ENCODE results near the gene RBFOX2. TPM values are rescaled to one million over a fixed set of nuclear protein-coding genes. Genes with fewer than 3 reads are reported as not detected.

Gene RBFOX2
- total RNA-seq, 2 donors from 2014 or later = 104 to 120 TPM

GRCh38 chr22:35921777-35922176 lies 106.8 kb downstream of the RBFOX2 start:
- no peaks in the 10 kb centered on the region for H3K4me1 ChIP-seq (ENCODE audit: control insufficient read depth, insufficient read depth, low read length)
- H3K36me3 Mint-ChIP-seq (ENCODE audit: low read depth) = no peaks in the 10 kb centered on the region
- TF ChIP-seq CTCF (conservative IDR thresholded peaks at IDR 0.05) = peak; percentile 75
- H3K27ac ChIP-seq (ENCODE audit: low read depth, low read length) = no peak overlapping the region
- no peak overlapping the region for H3K9ac ChIP-seq (ENCODE audit: extremely low read depth, low read length, poor library complexity, severe bottlenecking)
- DNase-seq = peak; percentile 88
- no peaks in the 10 kb centered on the region for H3K9me3 Mint-ChIP-seq
- H3K4me1 Mint-ChIP-seq = peaks cover 25% of the 10 kb centered on the region
- no peaks in the 10 kb centered on the region for H3K36me3 ChIP-seq (ENCODE audit: control insufficient read depth, insufficient read depth, low read length)
- no peak overlapping the region for H3K4me3 Mint-ChIP-seq
- H3K4me3 ChIP-seq (ENCODE audit: low read length) = no peak overlapping the region
- H3K9me3 ChIP-seq (ENCODE audit: control insufficient read depth, low read length) = no peaks in the 10 kb centered on the region
- H3K27me3 ChIP-seq (ENCODE audit: control insufficient read depth, insufficient read depth, low read length, poor library complexity, severe bottlenecking) = no peaks in the 10 kb centered on the region
- H3K27ac Mint-ChIP-seq = no peak overlapping the region
- no peaks in the 10 kb centered on the region for H3K27me3 Mint-ChIP-seq (ENCODE audit: insufficient read depth)

GRCh38 chr22:35921044-35921443 lies 107.6 kb downstream of the RBFOX2 start:
- no peaks in the 10 kb centered on the region for H3K27me3 ChIP-seq (ENCODE audit: control insufficient read depth, insufficient read depth, low read length, poor library complexity, severe bottlenecking)
- H3K4me3 ChIP-seq (ENCODE audit: low read length) = no peak overlapping the region
- H3K4me1 ChIP-seq (ENCODE audit: control insufficient read depth, insufficient read depth, low read length) = peaks cover 3% of the 10 kb centered on the region
- no peak for DNase-seq
- WGBS, 2 experiments (ENCODE audit: insufficient coverage in 1 of 2, insufficient read length in 1 of 2) = 100% methylated on average over 1 to 2 of the region's 2 CpGs
- no peaks in the 10 kb centered on the region for H3K36me3 Mint-ChIP-seq (ENCODE audit: low read depth)
- H3K9me3 ChIP-seq (ENCODE audit: control insufficient read depth, low read length) = no peaks in the 10 kb centered on the region
- no peak for TF ChIP-seq CTCF (conservative IDR thresholded peaks at IDR 0.05)
- no peaks in the 10 kb centered on the region for H3K9me3 Mint-ChIP-seq
- H3K36me3 ChIP-seq (ENCODE audit: control insufficient read depth, insufficient read depth, low read length) = no peaks in the 10 kb centered on the region
- peaks cover 29% of the 10 kb centered on the region for H3K4me1 Mint-ChIP-seq
- H3K4me3 Mint-ChIP-seq = no peak overlapping the region
- no peak overlapping the region for H3K27ac Mint-ChIP-seq
- H3K27me3 Mint-ChIP-seq (ENCODE audit: insufficient read depth) = no peaks in the 10 kb centered on the region
- H3K27ac ChIP-seq (ENCODE audit: low read depth, low read length) = no peak overlapping the region
- H3K9ac ChIP-seq (ENCODE audit: extremely low read depth, low read length, poor library complexity, severe bottlenecking) = no peak overlapping the region

GRCh38 chr22:35919002-35919542 lies 109.6 kb downstream of the RBFOX2 start:
- H3K27ac Mint-ChIP-seq = no peak overlapping the region
- no peaks in the 10 kb centered on the region for H3K36me3 Mint-ChIP-seq (ENCODE audit: low read depth)
- Histone ChIP-seq H3K27me3 (ENCODE audit: control insufficient read depth, insufficient read depth, low read length, poor library complexity, severe bottlenecking) (no peaks in the 10 kb centered on the region), H3K9ac (ENCODE audit: extremely low read depth, low read length, poor library complexity, severe bottlenecking) (no peak overlapping the region), H3K27ac (ENCODE audit: low read depth, low read length) (no peak overlapping the region), H3K36me3 (ENCODE audit: control insufficient read depth, insufficient read depth, low read length) (no peaks in the 10 kb centered on the region), H3K4me3 (ENCODE audit: low read length) (no peak overlapping the region), H3K9me3 (ENCODE audit: control insufficient read depth, low read length) (no peaks in the 10 kb centered on the region), H3K4me1 (ENCODE audit: control insufficient read depth, insufficient read depth, low read length) (peaks cover 16% of the 10 kb centered on the region)
- no peaks in the 10 kb centered on the region for H3K27me3 Mint-ChIP-seq (ENCODE audit: insufficient read depth)
- H3K4me1 Mint-ChIP-seq = peaks cover 41% of the 10 kb centered on the region
- no peak for DNase-seq
- 91 to 95% methylated on average over 8 of the region's 8 CpGs for WGBS, 2 experiments (ENCODE audit: insufficient coverage in 1 of 2, insufficient read length in 1 of 2)
- H3K4me3 Mint-ChIP-seq = no peak overlapping the region
- no peak for TF ChIP-seq CTCF (conservative IDR thresholded peaks at IDR 0.05)
- no peaks in the 10 kb centered on the region for H3K9me3 Mint-ChIP-seq
